ENCODE measurements around the gene WDR33. TPM values are rescaled to one million over a fixed set of nuclear protein-coding genes. Genes with fewer than 3 reads are reported as not detected.

The WDR33 gene
- total RNA-seq, 4 donors from 2014 or later = 25.8 to 35.3 (median 33.3) TPM

DNA sequence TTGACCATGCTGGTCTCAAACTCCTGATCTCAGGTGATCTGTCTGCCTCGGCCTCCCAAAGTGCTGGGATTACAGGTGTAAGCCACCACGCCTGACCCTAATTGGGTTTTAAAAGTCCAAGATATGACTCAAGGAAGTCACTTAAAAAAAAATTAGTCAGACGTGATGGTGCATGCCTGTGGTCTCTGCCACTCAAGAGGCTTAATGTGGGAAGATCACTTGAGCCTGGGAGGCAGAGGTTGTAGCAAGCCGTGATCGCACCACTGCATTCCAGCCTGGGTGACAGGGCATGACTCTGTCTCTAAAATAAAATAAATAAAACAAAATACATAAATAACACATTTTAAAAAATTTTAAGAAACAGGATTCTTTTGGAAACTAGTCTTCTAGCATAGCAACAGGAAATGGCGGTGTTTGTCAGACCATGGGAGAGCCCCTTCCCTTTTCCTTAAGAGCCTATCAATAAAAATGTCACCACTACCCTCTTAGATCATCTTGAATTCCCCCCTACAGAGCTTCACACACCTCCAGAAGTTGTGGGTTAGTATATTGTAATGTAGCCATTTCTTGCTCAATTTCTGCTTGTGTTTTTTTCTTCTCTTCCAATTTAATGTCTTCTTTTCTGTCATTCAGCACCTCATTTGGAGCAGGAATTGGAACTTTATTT is 89.5 kb downstream of the WDR33 start:
- 92% methylated on average over 6 of the region's 6 CpGs for WGBS
- no peak overlapping the region for H3K27ac ChIP-seq (replicated peaks in 1 of 4)
- H3K27me3 ChIP-seq = no peaks in the 10 kb centered on the region
- TF ChIP-seq POLR2A (IDR thresholded peaks at IDR 0.05; ENCODE audit: low read depth) (no peak), POLR2AphosphoS5 (IDR thresholded peaks at IDR 0.05) (no peak), EP300 (IDR thresholded peaks at IDR 0.05) (no peak)
- TF ChIP-seq, protein P1, sequence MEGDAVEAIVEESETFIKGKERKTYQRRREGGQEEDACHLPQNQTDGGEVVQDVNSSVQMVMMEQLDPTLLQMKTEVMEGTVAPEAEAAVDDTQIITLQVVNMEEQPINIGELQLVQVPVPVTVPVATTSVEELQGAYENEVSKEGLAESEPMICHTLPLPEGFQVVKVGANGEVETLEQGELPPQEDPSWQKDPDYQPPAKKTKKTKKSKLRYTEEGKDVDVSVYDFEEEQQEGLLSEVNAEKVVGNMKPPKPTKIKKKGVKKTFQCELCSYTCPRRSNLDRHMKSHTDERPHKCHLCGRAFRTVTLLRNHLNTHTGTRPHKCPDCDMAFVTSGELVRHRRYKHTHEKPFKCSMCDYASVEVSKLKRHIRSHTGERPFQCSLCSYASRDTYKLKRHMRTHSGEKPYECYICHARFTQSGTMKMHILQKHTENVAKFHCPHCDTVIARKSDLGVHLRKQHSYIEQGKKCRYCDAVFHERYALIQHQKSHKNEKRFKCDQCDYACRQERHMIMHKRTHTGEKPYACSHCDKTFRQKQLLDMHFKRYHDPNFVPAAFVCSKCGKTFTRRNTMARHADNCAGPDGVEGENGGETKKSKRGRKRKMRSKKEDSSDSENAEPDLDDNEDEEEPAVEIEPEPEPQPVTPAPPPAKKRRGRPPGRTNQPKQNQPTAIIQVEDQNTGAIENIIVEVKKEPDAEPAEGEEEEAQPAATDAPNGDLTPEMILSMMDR (IDR thresholded peaks at IDR 0.05) = no peak
- no peak overlapping the region for H3K4me3 ChIP-seq
- intact Hi-C loops (cut with DNase I) = no loop called here
- no peak for DNase-seq (ENCODE audit: extremely low spot score)
- H3K9me3 ChIP-seq = no peaks in the 10 kb centered on the region
- peaks cover 0 to 22% (median 2%) of the 10 kb centered on the region in 4 donors for H3K4me1 ChIP-seq
- H3K36me3 ChIP-seq = peaks cover 48 to 78% (median 56%) of the 10 kb centered on the region in 4 donors

DNA sequence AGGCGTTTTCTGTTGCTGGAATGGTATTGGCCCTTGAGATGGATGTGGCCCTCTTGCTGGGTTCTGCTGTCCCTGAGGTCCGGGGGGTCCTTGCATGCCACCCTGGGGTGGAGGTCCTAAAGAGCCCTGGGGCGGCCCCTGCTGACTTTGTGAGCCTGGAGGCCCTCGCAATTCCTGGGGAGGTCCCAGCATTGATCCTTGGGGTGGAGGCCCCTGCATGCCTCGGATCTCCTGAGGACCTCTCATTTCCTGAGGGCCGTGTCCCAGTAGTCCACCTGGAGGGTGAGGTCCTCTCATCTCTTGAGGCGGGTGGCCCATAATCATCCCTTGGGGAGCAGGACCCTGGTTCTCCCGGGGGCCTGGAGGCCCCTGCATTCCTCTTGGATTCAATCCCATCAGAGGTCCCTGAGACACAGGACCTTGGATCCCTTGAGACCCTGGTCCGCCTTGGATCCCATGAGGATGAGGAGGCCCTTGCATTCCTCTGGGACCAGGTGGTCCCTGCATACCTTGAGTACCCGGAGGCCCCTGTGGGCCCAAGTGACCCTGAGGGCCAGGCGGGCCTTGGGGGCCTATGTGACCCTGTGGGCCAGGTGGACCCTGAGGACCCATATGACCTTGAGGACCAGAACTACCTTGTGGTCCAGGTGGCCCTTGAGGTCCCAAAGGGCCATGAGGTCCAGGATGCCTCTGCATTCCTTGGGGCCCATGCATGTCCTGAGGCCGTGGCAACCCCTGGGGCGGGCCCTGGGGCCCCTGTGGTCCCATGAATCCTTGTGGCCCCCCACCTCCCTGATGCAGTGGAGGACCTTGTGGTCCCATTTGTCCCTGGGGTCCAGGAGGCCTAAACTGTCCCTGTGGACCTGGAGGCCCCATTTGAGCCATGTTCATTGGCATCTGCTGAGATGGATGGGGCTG is 91.4 kb downstream of the WDR33 start:
- Histone ChIP-seq H3K36me3 (peaks cover 50 to 86% (median 63%) of the 10 kb centered on the region in 4 donors), H3K27me3 (no peaks in the 10 kb centered on the region), H3K4me1 (peaks cover 3 to 22% (median 5%) of the 10 kb centered on the region in 4 donors), H3K9me3 (no peaks in the 10 kb centered on the region), H3K4me3 (no peak overlapping the region), H3K27ac (replicated peaks in 1 of 4) (no peak overlapping the region)
- no peak for TF ChIP-seq POLR2AphosphoS5 (IDR thresholded peaks at IDR 0.05)
- TF ChIP-seq, protein P1 (IDR thresholded peaks at IDR 0.05) = no peak
- TF ChIP-seq EP300 (IDR thresholded peaks at IDR 0.05) = no peak
- no peak for TF ChIP-seq POLR2A (IDR thresholded peaks at IDR 0.05; ENCODE audit: low read depth)
- no peak for DNase-seq (ENCODE audit: extremely low spot score)
- 93% methylated on average over 5 of the region's 13 CpGs for WGBS
- intact Hi-C loops (cut with DNase I) = no loop called here

DNA sequence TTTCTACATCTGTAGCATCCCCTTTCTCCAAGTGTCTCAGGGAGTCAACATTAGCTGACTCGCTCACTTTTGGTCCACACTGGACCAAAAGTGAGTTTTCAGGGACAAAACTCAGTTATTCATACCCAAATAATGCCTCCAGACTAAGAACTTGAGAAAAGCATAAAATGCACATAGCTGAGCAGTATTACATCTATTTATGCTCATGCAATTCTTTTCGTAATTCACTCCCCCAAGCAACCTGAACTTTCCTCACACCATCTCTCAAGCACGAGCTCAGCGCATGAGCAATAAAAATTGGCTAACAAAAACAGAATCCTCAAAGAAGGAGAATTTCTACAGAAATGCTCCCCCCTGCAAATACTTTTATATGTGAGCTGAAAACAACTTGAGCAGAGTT is 92.7 kb downstream of the WDR33 start:
- Histone ChIP-seq H3K27ac (replicated peaks in 1 of 4) (no peak overlapping the region), H3K9me3 (no peaks in the 10 kb centered on the region), H3K4me1 (peaks cover 3 to 15% (median 5%) of the 10 kb centered on the region in 4 donors), H3K4me3 (no peak overlapping the region), H3K36me3 (peaks cover 50 to 86% (median 68%) of the 10 kb centered on the region in 4 donors), H3K27me3 (no peaks in the 10 kb centered on the region)
- intact Hi-C loops (cut with DNase I) = no loop called here
- DNase-seq (ENCODE audit: extremely low spot score) = no peak
- 95% methylated on average over 4 of the region's 4 CpGs for WGBS
- TF ChIP-seq POLR2AphosphoS5 (IDR thresholded peaks at IDR 0.05) (no peak), EP300 (IDR thresholded peaks at IDR 0.05) (no peak), POLR2A (IDR thresholded peaks at IDR 0.05; ENCODE audit: low read depth) (no peak)
- TF ChIP-seq, protein P1 (IDR thresholded peaks at IDR 0.05) = no peak

DNA sequence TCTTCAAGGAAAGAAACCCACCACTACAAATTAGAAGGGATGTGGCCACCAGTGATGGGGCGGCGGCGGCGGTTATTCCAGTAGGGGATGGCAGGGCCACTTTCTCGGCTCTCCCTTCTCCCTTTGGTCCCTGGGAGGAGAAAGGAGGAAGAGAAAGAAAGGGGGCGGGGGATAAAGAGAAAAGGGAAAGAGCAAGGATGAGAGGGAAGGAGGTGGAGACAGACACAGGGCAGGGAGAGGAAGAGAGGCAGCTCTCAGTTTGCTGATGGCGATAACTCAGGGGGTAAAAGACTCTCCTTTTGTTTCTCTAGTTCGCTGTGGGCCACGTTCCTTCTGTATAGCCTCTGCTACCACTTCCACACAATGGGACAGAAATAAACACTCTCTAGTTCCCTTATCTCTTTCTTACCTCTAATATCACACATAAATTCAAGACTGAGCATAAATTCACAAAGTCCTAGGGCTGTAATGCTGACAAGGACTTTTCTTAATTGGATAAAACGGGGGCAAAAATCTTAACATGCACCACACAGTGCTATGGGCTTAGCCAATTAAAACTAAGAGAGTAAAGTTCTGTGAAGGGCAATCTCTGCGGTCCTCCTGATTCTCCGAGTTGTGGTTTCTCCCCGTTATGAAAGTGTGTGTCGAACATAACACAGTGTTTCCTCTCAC is 95.1 kb downstream of the WDR33 start:
- H3K27me3 ChIP-seq = no peaks in the 10 kb centered on the region
- no peak overlapping the region for H3K4me3 ChIP-seq
- peaks cover 30 to 66% (median 52%) of the 10 kb centered on the region in 4 donors for H3K36me3 ChIP-seq
- H3K4me1 ChIP-seq = peaks cover 0 to 5% (median 3%) of the 10 kb centered on the region in 4 donors
- intact Hi-C loops (cut with DNase I) = no loop called here
- TF ChIP-seq EP300 (IDR thresholded peaks at IDR 0.05) = no peak
- TF ChIP-seq, protein P1 (IDR thresholded peaks at IDR 0.05) = no peak
- no peak for TF ChIP-seq POLR2A (IDR thresholded peaks at IDR 0.05; ENCODE audit: low read depth)
- TF ChIP-seq POLR2AphosphoS5 (IDR thresholded peaks at IDR 0.05) = no peak
- no peak overlapping the region for H3K27ac ChIP-seq (replicated peaks in 1 of 4)
- 93% methylated on average over 14 of the region's 14 CpGs for WGBS
- no peaks in the 10 kb centered on the region for H3K9me3 ChIP-seq
- DNase-seq (ENCODE audit: extremely low spot score) = peak; percentile 45
